CD14-positive monocyte (primary cell): ENCODE measurements around the gene IQGAP2. TPM values are rescaled to one million over a fixed set of nuclear protein-coding genes. Genes with fewer than 3 reads are reported as not detected.

Source experiments
- DNase-seq, 3 donors: peaks; one replicate each; pipeline ENCODE4 v3.0.0-alpha.2; 2011 to 2022
- H2AFZ ChIP-seq: 2 replicates; pipeline ENCODE4 v1.6.0; 2012; ENCODE audit warnings: mild to moderate bottlenecking, low read depth, low read length, inconsistent platforms; ENCODE audit not compliant: insufficient read depth, poor library complexity, severe bottlenecking
- H3K27ac ChIP-seq, 2 donors: 1 replicate in 1 of 2; 2 replicates in 1 of 2; pipeline ENCODE4 v1.5.1; 2012 to 2013; ENCODE audit warnings: low read length in 2 of 2, control low read depth in 1 of 2, inconsistent platforms in 1 of 2, low read depth in 1 of 2, mild to moderate bottlenecking in 1 of 2
- H3K27me3 ChIP-seq, 2 donors: one replicate each; pipeline versions ENCODE4 v1.6.0 to v1.6.1; 2011 to 2013; ENCODE audit warnings: low read length in 2 of 2; ENCODE audit not compliant: control insufficient read depth in 2 of 2, insufficient read depth in 2 of 2
- H3K36me3 ChIP-seq, 2 donors: replicated peaks in 1 of 2; 1 replicate in 1 of 2; 2 replicates in 1 of 2; pipeline versions ENCODE4 v1.5.1 to v1.6.1; 2012 to 2013; ENCODE audit warnings: low read length in 2 of 2, control low read depth in 1 of 2, inconsistent platforms in 1 of 2, mild to moderate bottlenecking in 1 of 2; ENCODE audit not compliant: insufficient read depth in 2 of 2, control insufficient read depth in 1 of 2
- H3K4me1 ChIP-seq, 2 donors: 1 replicate in 1 of 2; 2 replicates in 1 of 2; pipeline versions ENCODE4 v1.5.1 to v1.6.1; 2012 to 2013; ENCODE audit warnings: low read length in 2 of 2, control low read depth in 1 of 2, inconsistent platforms in 1 of 2, mild to moderate bottlenecking in 1 of 2, moderate library complexity in 1 of 2; ENCODE audit not compliant: insufficient read depth in 2 of 2, control insufficient read depth in 1 of 2
- H3K4me2 ChIP-seq: replicated peaks from 2 replicates; pipeline ENCODE3; 2012; ENCODE audit warnings: low read length, moderate library complexity, mild to moderate bottlenecking; ENCODE audit not compliant: poor library complexity, severe bottlenecking; ENCODE audit errors: extremely low read depth
- H3K4me3 ChIP-seq, 3 experiments: fragments of 200-600 bp in 1 of 3; sonication (generic) in 1 of 3; replicated peaks in 1 of 3; 1 replicate in 2 of 3; 2 replicates in 1 of 3; pipeline ENCODE4 v1.5.1; 2011 to 2013; ENCODE audit warnings: low read length in 3 of 3, mild to moderate bottlenecking in 3 of 3, control low read depth in 2 of 3, low read depth in 2 of 3, inconsistent platforms in 1 of 3, moderate library complexity in 1 of 3
- H3K79me2 ChIP-seq: 2 replicates; pipeline ENCODE4 v1.6.0; 2012; ENCODE audit warnings: mild to moderate bottlenecking, control low read depth, inconsistent platforms, low read length, moderate library complexity; ENCODE audit not compliant: insufficient read depth
- H3K9ac ChIP-seq: 2 replicates; pipeline ENCODE4 v1.6.0; 2017; ENCODE audit warnings: low read length, mild to moderate bottlenecking; ENCODE audit not compliant: insufficient read depth, poor library complexity, severe bottlenecking
- H3K9me3 ChIP-seq, 2 donors: replicated peaks in 1 of 2; 1 replicate in 1 of 2; 2 replicates in 1 of 2; pipeline versions ENCODE4 v1.5.1 to v1.6.1; 2012 to 2013; ENCODE audit warnings: low read length in 2 of 2, control low read depth in 1 of 2; ENCODE audit not compliant: control insufficient read depth in 1 of 2, insufficient read depth in 1 of 2
- H4K20me1 ChIP-seq: 2 replicates; pipeline ENCODE4 v1.6.0; 2012; ENCODE audit warnings: mild to moderate bottlenecking, low read length, control low read depth, moderate library complexity; ENCODE audit not compliant: insufficient read depth
- H3K27ac Mint-ChIP-seq, 7 donors: one replicate each; pipeline ENCODE4 v1.8.0; 2020; ENCODE audit warnings: mild to moderate bottlenecking in 7 of 7, mixed read lengths in 7 of 7, moderate library complexity in 6 of 7, inconsistent platforms in 2 of 7
- H3K27me3 Mint-ChIP-seq, 3 donors: one replicate each; pipeline ENCODE4 v1.8.0; 2021 to 2022; ENCODE audit warnings: low read depth in 3 of 3, mild to moderate bottlenecking in 3 of 3, mixed read lengths in 3 of 3, moderate library complexity in 3 of 3, inconsistent platforms in 1 of 3
- H3K36me3 Mint-ChIP-seq, 2 donors: one replicate each; pipeline ENCODE4 v1.8.0; 2020; ENCODE audit warnings: mixed read lengths in 2 of 2, inconsistent platforms in 1 of 2, mild to moderate bottlenecking in 1 of 2
- H3K4me1 Mint-ChIP-seq: one replicate; pipeline ENCODE4 v1.8.0; 2020; ENCODE audit warnings: mild to moderate bottlenecking, mixed read lengths
- H3K4me3 Mint-ChIP-seq, 2 donors: one replicate each; pipeline ENCODE4 v1.8.0; 2020; ENCODE audit warnings: mild to moderate bottlenecking in 2 of 2, mixed read lengths in 2 of 2, moderate library complexity in 1 of 2
- H3K9me3 Mint-ChIP-seq, 7 donors: one replicate each; pipeline ENCODE4 v1.8.0; 2020 to 2022; ENCODE audit warnings: mixed read lengths in 7 of 7, mild to moderate bottlenecking in 6 of 7, moderate library complexity in 6 of 7, inconsistent platforms in 2 of 7
- CTCF ChIP-seq: fragments of 200-600 bp; IDR thresholded peaks from one replicate; pipeline ENCODE4 v1.8.0; 2022; ENCODE audit warnings: antibody characterized with exemption, mild to moderate bottlenecking
- WGBS: methylation state at CpG from one replicate; pipeline ENCODE4 v1.1.5; 2013; ENCODE audit warnings: missing lambda C conversion rate; ENCODE audit not compliant: insufficient coverage; 5-methylcytosine and 5-hydroxymethylcytosine counted together
- intact Hi-C, 2 donors: fragments of 100-400 bp; cut with micrococcal nuclease; formaldehyde crosslinking; loops; one replicate each; pipeline versions ENCODE4 v1.15.0 to v1.15.1; 2023
- polyA plus RNA-seq, 3 donors: library from polyadenylated mRNA; depleted of rRNA in 1 of 3; unstranded in 2 of 3; stranded (reverse) in 1 of 3; fragments of 300-500 nt in 2 of 3; fragments of >200 nt in 1 of 3; fragmentation: Illumina TruSeq in 2 of 3; gene quantifications; 1 replicate in 2 of 3; 2 replicates in 1 of 3; pipeline ENCODE4 v1.2.3, GENCODE V29; 2012 to 2021

IQGAP2 gene
- polyA plus RNA-seq, 3 donors, result 21.4 to 50.9 (median 35.4) TPM

GRCh38 chr5:76467216-76467615 lies 64.1 kb downstream of the IQGAP2 start:
- whole genome bisulfite sequencing, result no CpG with 5 or more reads among the region's 1 CpG
- H3K4me3 ChIP-seq, result no peak overlapping the region
- Mint-ChIP-seq H3K4me1 (peaks cover 48% of the 10 kb centered on the region), H3K36me3 (peaks cover 36 to 45% of the 10 kb centered on the region in 2 donors), H3K9me3 (peaks cover 0 to 2% (median 0%) of the 10 kb centered on the region in 7 donors), H3K4me3 (no peak overlapping the region), H3K27me3 (no peaks in the 10 kb centered on the region), H3K27ac (peak overlapping the region in 3 of 7 donors; percentile 38 to 55 (median 45))
- DNase-seq, result peak in 1 of 3 donors; percentile 42
- intact Hi-C loops, result loop anchor here (5.0 to 10.0 kb wide), 2 partner anchors 60 to 62 kb away; partner anchors contain the start of gene IQGAP2 (in 1 of the 2)
- no peak overlapping the region for H3K4me2 ChIP-seq
- peaks cover 22 to 51% of the 10 kb centered on the region in 2 donors for H3K4me1 ChIP-seq
- peaks cover 83% of the 10 kb centered on the region for H3K79me2 ChIP-seq
- no peaks in the 10 kb centered on the region for H3K9me3 ChIP-seq
- H2AFZ ChIP-seq, result no peak overlapping the region
- TF ChIP-seq CTCF, result no peak
- H3K36me3 ChIP-seq, result peaks cover 11 to 40% of the 10 kb centered on the region in 2 donors
- peak overlapping the region in 1 of 2 donors; percentile 11 for H3K27ac ChIP-seq
- no peak overlapping the region for H3K9ac ChIP-seq
- no peaks in the 10 kb centered on the region for H3K27me3 ChIP-seq
- H4K20me1 ChIP-seq, result peaks cover 81% of the 10 kb centered on the region

DNA sequence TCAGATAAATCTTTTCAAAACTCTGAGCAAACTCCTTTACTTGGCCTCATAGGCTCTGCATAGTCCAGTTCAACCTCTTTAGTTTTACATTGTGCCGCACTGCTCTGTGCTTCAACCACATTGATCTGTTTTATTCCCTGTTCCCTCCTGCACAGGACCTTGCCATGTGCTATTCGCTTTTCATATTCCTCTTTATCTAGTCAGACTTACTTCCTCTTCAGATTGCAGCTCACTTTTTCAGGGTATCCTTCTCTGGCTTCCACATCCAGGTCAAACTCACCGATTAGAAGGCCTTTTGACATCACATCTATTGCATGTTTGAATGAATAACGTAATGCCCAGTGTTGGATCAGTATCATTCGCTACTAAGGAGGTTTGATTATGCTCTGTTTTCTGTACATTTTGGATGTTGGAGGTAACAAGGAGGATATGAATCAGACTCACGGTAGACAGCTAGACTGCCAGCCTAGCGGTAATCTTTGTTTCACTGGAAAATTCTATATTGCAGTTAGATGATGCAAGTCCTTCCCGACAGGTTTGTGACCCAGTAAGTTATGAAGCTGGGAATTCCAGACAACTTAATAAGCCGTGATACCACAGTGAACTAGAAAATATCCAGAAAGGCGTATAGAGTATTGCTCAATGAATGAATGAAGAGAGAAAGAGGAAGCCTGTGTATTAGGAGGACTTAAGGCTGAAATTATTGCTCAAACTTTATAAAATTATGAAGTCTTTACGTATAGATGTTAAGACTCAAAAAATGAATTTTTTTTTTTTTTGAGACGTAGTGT lies 65.7 kb downstream of the IQGAP2 start:
- peaks cover 29 to 64% of the 10 kb centered on the region in 2 donors for H3K4me1 ChIP-seq
- no peaks in the 10 kb centered on the region for H3K27me3 Mint-ChIP-seq
- peak overlapping the region; percentile 87 to 97 (median 93) for H3K27ac Mint-ChIP-seq
- DNase-seq, result peak; percentile 54 to 90 (median 74)
- WGBS, result 34% methylated on average over 7 of the region's 12 CpGs
- peak overlapping the region; percentile 52 for H3K4me2 ChIP-seq
- TF ChIP-seq CTCF, result no peak
- peaks cover 59% of the 10 kb centered on the region for H3K4me1 Mint-ChIP-seq
- peak overlapping the region in 2 of 3 experiments; percentile 19 to 29 for H3K4me3 ChIP-seq
- H3K4me3 Mint-ChIP-seq, result peak overlapping the region; percentile 57 to 68
- peaks cover 3 to 26% of the 10 kb centered on the region in 2 donors for H3K36me3 ChIP-seq
- peaks cover 86% of the 10 kb centered on the region for H4K20me1 ChIP-seq
- peaks cover 86% of the 10 kb centered on the region for H3K79me2 ChIP-seq
- H3K9me3 ChIP-seq, result no peaks in the 10 kb centered on the region
- peaks cover 24 to 37% of the 10 kb centered on the region in 2 donors for H3K36me3 Mint-ChIP-seq
- no peak overlapping the region for H2AFZ ChIP-seq
- H3K9me3 Mint-ChIP-seq, result peaks cover 0 to 2% (median 0%) of the 10 kb centered on the region in 7 donors
- no peaks in the 10 kb centered on the region for H3K27me3 ChIP-seq
- peak overlapping the region; percentile 9 for H3K9ac ChIP-seq
- intact Hi-C loops, result loop anchor here (5.0 to 10.0 kb wide), 2 partner anchors 62 to 64 kb away; partner anchors contain the start of gene IQGAP2 (in 1 of the 2)
- H3K27ac ChIP-seq, result peak overlapping the region; percentile 76 to 80
